Measurements from ENCODE around the gene CCDC192. TPM values are rescaled to one million over a fixed set of nuclear protein-coding genes. Genes with fewer than 3 reads are reported as not detected.
"Not testable (repeated sequence)": the region's sequence is repeated elsewhere in the genome, so short reads cannot be mapped to it uniquely, and the experiment has no call there.

CCDC192 gene
- total and polyA plus RNA-seq, 2 of the 4 experiments (the other 2 are of a cell fraction), result not detected

DNA sequence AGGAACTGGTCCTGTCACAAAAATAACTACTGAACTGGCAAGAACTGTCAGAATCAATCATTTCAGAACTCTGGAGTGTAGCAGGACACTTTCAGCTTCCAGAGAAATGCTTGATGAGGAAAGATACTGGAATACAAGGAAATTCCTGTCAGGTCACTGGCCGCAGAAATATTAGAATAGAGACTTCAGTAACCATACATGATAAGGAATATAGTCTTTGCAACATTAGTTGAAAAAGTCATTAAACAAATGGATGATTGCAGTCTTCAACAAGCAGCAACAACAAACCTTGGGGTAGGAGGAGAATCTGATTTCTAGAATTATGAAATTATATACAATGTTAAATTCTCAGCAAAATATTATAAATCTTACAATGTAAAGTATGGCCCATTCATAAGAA is 88.2 kb downstream of the CCDC192 start:
- Histone ChIP-seq H2BK20ac (ENCODE audit: low read depth, low read length) (no peak overlapping the region), H3K9me1 (ENCODE audit: insufficient read depth, low read length) (no peaks in the 10 kb centered on the region), H2AFZ (replicated peaks; ENCODE audit: low read length, poor library complexity) (no peak overlapping the region), H2AK5ac (ENCODE audit: low read depth, low read length) (no peak overlapping the region), H3K27ac (ENCODE audit: insufficient read depth, low read length) (no peak overlapping the region), H4K91ac (ENCODE audit: insufficient read depth, low read depth, low read length) (no peak overlapping the region), H2BK5ac (ENCODE audit: low read depth, low read length, poor library complexity, severe bottlenecking) (no peak overlapping the region), H4K8ac (ENCODE audit: low read depth in 2 of 2, low read length in 2 of 2) (no peak overlapping the region), H3K4me1 (ENCODE audit: control insufficient read depth, insufficient read depth, low read length) (no peaks in the 10 kb centered on the region), H3K9me3 (ENCODE audit: control insufficient read depth, insufficient read depth, low read length) (peaks cover 6% of the 10 kb centered on the region), H3K4me3 (ENCODE audit: insufficient read depth, low read depth, low read length) (no peak overlapping the region), H3K9ac (ENCODE audit: low read depth, low read length) (no peak overlapping the region), H4K20me1 (ENCODE audit: insufficient read depth, low read length) (no peaks in the 10 kb centered on the region), H2BK15ac (ENCODE audit: low read depth, low read length) (no peak overlapping the region), H3K14ac (replicated peaks; ENCODE audit: low read depth, low read length) (no peak overlapping the region), H4K5ac (ENCODE audit: low read depth, low read length) (no peak overlapping the region), H3K23ac (ENCODE audit: low read depth, low read length) (no peak overlapping the region), H3K36me3 (ENCODE audit: control insufficient read depth, insufficient read depth, low read length) (no peaks in the 10 kb centered on the region), H3K4ac (ENCODE audit: low read depth, low read length) (no peak overlapping the region), H3K27me3 (ENCODE audit: control insufficient read depth, insufficient read depth, low read length) (no peaks in the 10 kb centered on the region), H3K56ac (ENCODE audit: extremely low read depth, insufficient read depth, low read length) (no peak overlapping the region), H3K18ac (ENCODE audit: low read depth, low read length) (no peak overlapping the region), H2BK120ac (ENCODE audit: low read depth, low read length) (no peak overlapping the region), H2AK9ac (replicated peaks; ENCODE audit: low read depth, low read length, poor library complexity) (no peak overlapping the region), H3K4me2 (ENCODE audit: low read depth, low read length) (no peak overlapping the region), H3K79me1 (ENCODE audit: low read depth in 1 of 2, low read length in 2 of 2) (no peaks in the 10 kb centered on the region)
- no TSS peak for BruUV-seq (replicated peaks)
- ChIA-PET POLR2A (ENCODE audit: unreplicated experiment) (no interaction called here), CTCF (no interaction called here)
- no peak for ATAC-seq (ENCODE audit: low read depth)
- intact Hi-C loops (cut with micrococcal nuclease), result no loop called here
- DNase-seq, result no peak
- WGBS, 2 experiments (ENCODE audit: extremely low coverage in 2 of 2, insufficient read length in 1 of 2), result no CpG with 5 or more reads among the region's 1 CpG
- dilution Hi-C loops (cut with HindIII; ENCODE audit: low sequenced_read_pairs, unreplicated experiment), result no loop called here
- TF ChIP-seq SMC3 (IDR thresholded peaks at IDR 0.05; ENCODE audit: low read depth, low read length), result no peak
- TF ChIP-seq BHLHE40 (IDR thresholded peaks at IDR 0.05; ENCODE audit: low read depth, low read length), result no peak
- TF ChIP-seq USF2 (IDR thresholded peaks at IDR 0.05; ENCODE audit: low read depth, low read length), result no peak
- TF ChIP-seq POLR2A (IDR thresholded peaks at IDR 0.05; ENCODE audit: low read depth, low read length), result no peak
- no peak for TF ChIP-seq RAD21 (IDR thresholded peaks at IDR 0.05; ENCODE audit: low read length)
- TF ChIP-seq NFE2L2 (IDR thresholded peaks at IDR 0.05; ENCODE audit: low read depth, low read length), result no peak
- no peak for TF ChIP-seq RCOR1 (IDR thresholded peaks at IDR 0.05; ENCODE audit: insufficient replicate concordance, low read length)
- TF ChIP-seq FOS (IDR thresholded peaks at IDR 0.05; ENCODE audit: low read depth, low read length), result no peak
- in situ Hi-C loops (cut with MboI; ENCODE audit: low sequenced_read_pairs), result no loop called here

GRCh38 chr5:127791908-127792307 is 88.7 kb downstream of the CCDC192 start:
- H3K27ac ChIP-seq (ENCODE audit: insufficient read depth, low read length); in situ Hi-C loops (cut with MboI; ENCODE audit: low sequenced_read_pairs); H4K8ac ChIP-seq (ENCODE audit: low read depth in 2 of 2, low read length in 2 of 2); dilution Hi-C loops (cut with HindIII; ENCODE audit: low sequenced_read_pairs, unreplicated experiment); H4K5ac ChIP-seq (ENCODE audit: low read depth, low read length); H3K9ac ChIP-seq (ENCODE audit: low read depth, low read length); CTCF ChIA-PET; H2BK20ac ChIP-seq (ENCODE audit: low read depth, low read length); H3K9me1 ChIP-seq (ENCODE audit: insufficient read depth, low read length); H2BK5ac ChIP-seq (ENCODE audit: low read depth, low read length, poor library complexity, severe bottlenecking); H3K56ac ChIP-seq (ENCODE audit: extremely low read depth, insufficient read depth, low read length); ATAC-seq (ENCODE audit: low read depth); H3K36me3 ChIP-seq (ENCODE audit: control insufficient read depth, insufficient read depth, low read length); H4K20me1 ChIP-seq (ENCODE audit: insufficient read depth, low read length); H3K4ac ChIP-seq (ENCODE audit: low read depth, low read length); DNase-seq; H2BK120ac ChIP-seq (ENCODE audit: low read depth, low read length); POLR2A ChIA-PET (ENCODE audit: unreplicated experiment); H3K4me3 ChIP-seq (ENCODE audit: insufficient read depth, low read depth, low read length); H3K9me3 ChIP-seq (ENCODE audit: control insufficient read depth, insufficient read depth, low read length); H3K4me2 ChIP-seq (ENCODE audit: low read depth, low read length); H3K27me3 ChIP-seq (ENCODE audit: control insufficient read depth, insufficient read depth, low read length); H2AK5ac ChIP-seq (ENCODE audit: low read depth, low read length); BruUV-seq (replicated peaks); H2BK15ac ChIP-seq (ENCODE audit: low read depth, low read length); H3K79me1 ChIP-seq (ENCODE audit: low read depth in 1 of 2, low read length in 2 of 2); H3K14ac ChIP-seq (replicated peaks; ENCODE audit: low read depth, low read length); H2AFZ ChIP-seq (replicated peaks; ENCODE audit: low read length, poor library complexity); H3K23ac ChIP-seq (ENCODE audit: low read depth, low read length); H4K91ac ChIP-seq (ENCODE audit: insufficient read depth, low read depth, low read length); intact Hi-C loops (cut with micrococcal nuclease); H2AK9ac ChIP-seq (replicated peaks; ENCODE audit: low read depth, low read length, poor library complexity); H3K4me1 ChIP-seq (ENCODE audit: control insufficient read depth, insufficient read depth, low read length); H3K18ac ChIP-seq (ENCODE audit: low read depth, low read length): not testable (repeated sequence)
- no CpG with 5 or more reads among the region's 2 CpGs for WGBS, 2 experiments (ENCODE audit: extremely low coverage in 2 of 2, insufficient read length in 1 of 2)

Data from IMR-90 (cell line).